Measurements from ENCODE around the gene MAP2K4. TPM values are rescaled to one million over a fixed set of nuclear protein-coding genes. Genes with fewer than 3 reads are reported as not detected.

Gene MAP2K4
- total and polyA plus RNA-seq, 2 of the 13 experiments (the other 11 are each of a cell fraction or from before 2014, with no cell fraction given), result 21.5 to 35.6 TPM

DNA sequence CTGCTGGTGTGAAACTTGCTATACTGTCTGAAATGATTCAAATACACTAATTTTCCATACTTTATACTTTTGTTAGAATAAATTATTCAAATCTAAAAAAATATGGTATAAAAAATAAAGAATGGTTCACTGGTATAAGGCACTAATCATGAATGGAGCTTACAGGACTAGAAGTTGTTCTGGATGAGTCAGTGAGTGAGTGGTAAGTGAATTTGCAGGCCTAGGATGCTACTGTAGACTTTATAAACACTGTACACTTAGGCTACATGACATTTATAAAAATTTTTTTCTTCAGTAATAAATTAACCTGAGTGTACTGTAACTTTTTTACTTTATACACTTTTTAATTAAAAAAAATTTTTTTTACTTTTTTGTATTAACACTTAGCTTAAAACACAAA is 95.5 kb downstream of the MAP2K4 start:
- ChIA-PET CTCF (ENCODE audit: low intra/inter-chr PET ratio, low total read pairs) (no interaction called here), POLR2A (no interaction called here)
- Histone ChIP-seq H3K9me3 (ENCODE audit: low read length) (no peaks in the 10 kb centered on the region), H3K4me1 (ENCODE audit: insufficient read depth, low read length) (no peaks in the 10 kb centered on the region), H4K20me1 (ENCODE audit: insufficient read depth, low read length) (no peaks in the 10 kb centered on the region), H3K4me2 (ENCODE audit: low read depth, low read length) (no peak overlapping the region), H3K79me2 (ENCODE audit: insufficient read depth, low read length) (no peaks in the 10 kb centered on the region), H2AFZ (ENCODE audit: low read length) (no peak overlapping the region), H3K4me3 (replicated peaks in 1 of 3; ENCODE audit: insufficient read depth in 1 of 3, low read depth in 2 of 3, low read length in 3 of 3) (no peak overlapping the region), H3K27ac (ENCODE audit: extremely low read length, insufficient read depth, low read length) (no peak overlapping the region), H3K9ac (ENCODE audit: insufficient read depth, low read depth, low read length) (no peak overlapping the region), H3K36me3 (replicated peaks in 1 of 2; ENCODE audit: control insufficient read depth in 1 of 2, insufficient read depth in 2 of 2, low read length in 2 of 2) (peaks cover 15 to 34% of the 10 kb centered on the region in 2 experiments), H3K27me3 (ENCODE audit: control insufficient read depth in 1 of 2, insufficient read depth in 2 of 2, low read length in 2 of 2) (no peaks in the 10 kb centered on the region)
- FAIRE-seq (no peak), DNase-seq (ENCODE audit: low spot score) (no peak), ATAC-seq (no peak)
- intact Hi-C loops (cut with micrococcal nuclease; ENCODE audit: unreplicated experiment) (no loop called here), in situ Hi-C loops (cut with HindIII; ENCODE audit: extremely low pct_ligation_motif_present, low pct_unique_long_range_greater_than_20kb) (no loop called here)
- BruUV-seq (replicated peaks), result no TSS peak
- TF ChIP-seq ZNF670 (CRISPR knock-in tag; IDR thresholded peaks at IDR 0.05; ENCODE audit: borderline replicate concordance), result no peak
- TF ChIP-seq, protein P1, sequence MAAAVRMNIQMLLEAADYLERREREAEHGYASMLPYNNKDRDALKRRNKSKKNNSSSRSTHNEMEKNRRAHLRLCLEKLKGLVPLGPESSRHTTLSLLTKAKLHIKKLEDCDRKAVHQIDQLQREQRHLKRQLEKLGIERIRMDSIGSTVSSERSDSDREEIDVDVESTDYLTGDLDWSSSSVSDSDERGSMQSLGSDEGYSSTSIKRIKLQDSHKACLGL (CRISPR knock-in tag; IDR thresholded peaks at IDR 0.05), result no peak
- TF ChIP-seq, protein P2, sequence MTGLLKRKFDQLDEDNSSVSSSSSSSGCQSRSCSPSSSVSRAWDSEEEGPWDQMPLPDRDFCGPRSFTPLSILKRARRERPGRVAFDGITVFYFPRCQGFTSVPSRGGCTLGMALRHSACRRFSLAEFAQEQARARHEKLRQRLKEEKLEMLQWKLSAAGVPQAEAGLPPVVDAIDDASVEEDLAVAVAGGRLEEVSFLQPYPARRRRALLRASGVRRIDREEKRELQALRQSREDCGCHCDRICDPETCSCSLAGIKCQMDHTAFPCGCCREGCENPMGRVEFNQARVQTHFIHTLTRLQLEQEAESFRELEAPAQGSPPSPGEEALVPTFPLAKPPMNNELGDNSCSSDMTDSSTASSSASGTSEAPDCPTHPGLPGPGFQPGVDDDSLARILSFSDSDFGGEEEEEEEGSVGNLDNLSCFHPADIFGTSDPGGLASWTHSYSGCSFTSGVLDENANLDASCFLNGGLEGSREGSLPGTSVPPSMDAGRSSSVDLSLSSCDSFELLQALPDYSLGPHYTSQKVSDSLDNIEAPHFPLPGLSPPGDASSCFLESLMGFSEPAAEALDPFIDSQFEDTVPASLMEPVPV (CRISPR knock-in tag; IDR thresholded peaks at IDR 0.05), result no peak
- no peak for TF ChIP-seq CBX1 (IDR thresholded peaks at IDR 0.05; ENCODE audit: low read depth)
- TF ChIP-seq, protein P3, sequence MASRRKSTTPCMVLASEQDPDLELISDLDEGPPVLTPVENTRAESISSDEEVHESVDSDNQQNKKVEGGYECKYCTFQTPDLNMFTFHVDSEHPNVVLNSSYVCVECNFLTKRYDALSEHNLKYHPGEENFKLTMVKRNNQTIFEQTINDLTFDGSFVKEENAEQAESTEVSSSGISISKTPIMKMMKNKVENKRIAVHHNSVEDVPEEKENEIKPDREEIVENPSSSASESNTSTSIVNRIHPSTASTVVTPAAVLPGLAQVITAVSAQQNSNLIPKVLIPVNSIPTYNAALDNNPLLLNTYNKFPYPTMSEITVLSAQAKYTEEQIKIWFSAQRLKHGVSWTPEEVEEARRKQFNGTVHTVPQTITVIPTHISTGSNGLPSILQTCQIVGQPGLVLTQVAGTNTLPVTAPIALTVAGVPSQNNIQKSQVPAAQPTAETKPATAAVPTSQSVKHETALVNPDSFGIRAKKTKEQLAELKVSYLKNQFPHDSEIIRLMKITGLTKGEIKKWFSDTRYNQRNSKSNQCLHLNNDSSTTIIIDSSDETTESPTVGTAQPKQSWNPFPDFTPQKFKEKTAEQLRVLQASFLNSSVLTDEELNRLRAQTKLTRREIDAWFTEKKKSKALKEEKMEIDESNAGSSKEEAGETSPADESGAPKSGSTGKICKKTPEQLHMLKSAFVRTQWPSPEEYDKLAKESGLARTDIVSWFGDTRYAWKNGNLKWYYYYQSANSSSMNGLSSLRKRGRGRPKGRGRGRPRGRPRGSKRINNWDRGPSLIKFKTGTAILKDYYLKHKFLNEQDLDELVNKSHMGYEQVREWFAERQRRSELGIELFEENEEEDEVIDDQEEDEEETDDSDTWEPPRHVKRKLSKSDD (CRISPR knock-in tag; IDR thresholded peaks at IDR 0.05; ENCODE audit: low read depth), result no peak
- no peak for TF ChIP-seq ZFP36 (IDR thresholded peaks at IDR 0.05; ENCODE audit: borderline replicate concordance, low read depth, low read length, partially characterized antibody)
- no peak for TF ChIP-seq SNRNP70 (IDR thresholded peaks at IDR 0.05; ENCODE audit: low read depth, low read length)
- TF ChIP-seq SOX5 (CRISPR knock-in tag; IDR thresholded peaks at IDR 0.05; ENCODE audit: borderline replicate concordance), result no peak
- no peak for TF ChIP-seq ZNF703 (CRISPR knock-in tag; IDR thresholded peaks at IDR 0.05; ENCODE audit: borderline replicate concordance)
- TF ChIP-seq ZNF788 (CRISPR knock-in tag; IDR thresholded peaks at IDR 0.05; ENCODE audit: borderline replicate concordance), result no peak
- no peak for TF ChIP-seq ZNF460 (CRISPR knock-in tag; IDR thresholded peaks at IDR 0.05; ENCODE audit: borderline replicate concordance)
- TF ChIP-seq ZNF530 (CRISPR knock-in tag; IDR thresholded peaks at IDR 0.05; ENCODE audit: low read depth), result no peak
- no peak for TF ChIP-seq SATB2 (CRISPR knock-in tag; IDR thresholded peaks at IDR 0.05)
- no peak for TF ChIP-seq ZNF501 (CRISPR knock-in tag; IDR thresholded peaks at IDR 0.05)
